ENCODE measurements around the gene MYO1E. TPM values are rescaled to one million over a fixed set of nuclear protein-coding genes. Genes with fewer than 3 reads are reported as not detected.

MYO1E gene
- total RNA-seq, 4 donors from 2014 or later: 245 to 380 (median 268) TPM

DNA sequence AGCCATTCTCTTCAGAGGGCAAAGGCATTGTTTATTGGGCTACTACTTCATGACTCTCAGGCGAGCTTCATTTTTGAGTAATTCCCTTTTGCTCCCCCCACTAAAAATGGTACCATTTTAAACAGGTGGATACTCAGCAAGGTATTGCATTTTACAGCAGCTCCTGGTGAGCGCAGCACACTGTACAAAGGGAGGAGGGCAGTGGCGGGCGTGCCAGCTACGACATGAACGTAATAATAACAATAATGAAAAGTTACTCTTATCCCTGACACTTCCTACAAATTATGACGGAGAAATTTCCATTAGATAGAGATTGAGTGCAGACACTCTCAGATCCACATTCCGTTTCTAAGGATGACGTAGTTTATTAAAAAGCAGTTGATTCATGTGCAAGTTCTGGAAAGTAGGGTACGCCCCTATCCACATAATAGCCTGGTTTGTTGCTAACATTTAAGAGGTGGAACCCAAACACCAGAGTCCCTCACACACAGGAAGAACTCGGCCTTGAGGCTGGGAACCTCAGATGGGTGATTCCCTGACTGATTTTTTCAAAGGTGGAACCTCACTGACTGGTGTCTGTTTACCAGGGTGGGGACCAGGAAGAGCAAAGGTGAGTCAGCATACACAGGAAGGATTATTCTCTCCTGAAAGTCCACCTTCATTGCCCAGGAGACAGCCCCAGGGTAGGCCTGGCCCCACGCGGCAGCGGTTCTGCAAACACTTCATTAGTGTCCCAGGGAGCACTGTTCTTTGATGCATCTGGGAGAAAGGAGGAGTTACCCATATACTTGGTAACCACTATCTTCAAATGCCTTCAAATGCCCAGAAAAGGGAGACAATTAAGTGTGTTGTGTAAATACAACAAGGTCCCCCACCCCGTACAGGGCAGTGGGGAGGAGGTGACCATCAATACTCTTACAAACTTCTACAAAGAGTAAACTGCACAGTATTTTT lies 96.2 kb downstream of the MYO1E start:
- peak in 2 of 3 donors; percentile 81 to 85 for DNase-seq
- peaks cover 0 to 52% (median 6%) of the 10 kb centered on the region in 4 donors for H3K4me1 ChIP-seq

DNA sequence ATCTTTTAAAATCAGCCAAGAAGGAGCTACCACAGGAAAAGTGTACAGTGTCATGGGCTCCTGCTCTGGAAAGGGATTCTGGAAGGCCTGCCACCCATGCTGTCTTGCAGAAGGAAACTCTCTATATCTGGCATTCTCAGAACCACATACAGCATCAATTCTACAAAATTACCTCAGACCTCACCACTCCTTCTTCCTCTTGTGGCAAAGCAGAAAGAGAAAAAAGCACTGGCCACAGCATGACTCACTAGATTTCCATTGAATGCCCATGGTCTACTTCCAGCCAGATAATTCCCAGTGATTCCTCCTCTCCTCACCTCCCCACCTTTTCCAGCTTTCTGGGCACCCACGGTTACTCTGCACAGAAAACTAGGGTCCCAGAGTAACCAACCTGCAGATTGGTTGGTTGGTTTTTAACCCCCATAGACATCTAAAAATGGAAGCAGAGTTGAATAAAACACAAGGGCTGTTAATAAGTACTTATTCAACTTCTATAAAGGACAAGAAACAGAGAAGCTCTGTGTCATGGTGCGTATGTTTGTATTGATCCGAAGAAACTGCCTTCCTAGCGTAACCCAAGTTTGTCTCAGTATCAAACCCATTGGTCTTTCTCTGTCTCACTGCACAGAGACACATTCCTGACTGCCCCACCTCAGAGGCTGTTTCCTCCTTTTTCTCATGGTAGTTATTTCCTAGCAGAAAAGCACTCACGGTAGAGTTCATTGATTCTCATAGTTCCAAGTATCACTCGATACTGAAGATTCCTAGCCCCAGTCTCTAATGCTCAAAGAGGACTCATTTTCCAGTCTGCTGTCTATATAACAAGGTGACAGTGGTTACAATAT lies 98.3 kb downstream of the MYO1E start:
- no peaks in the 10 kb centered on the region for H3K27me3 ChIP-seq
- H3K27ac ChIP-seq: peak overlapping the region in 3 of 4 donors; percentile 71 to 86 (median 85)
- DNase-seq: no peak
- no peaks in the 10 kb centered on the region for H3K9me3 ChIP-seq
- no peak overlapping the region for H3K4me3 ChIP-seq
- peaks cover 0 to 12% (median 0%) of the 10 kb centered on the region in 3 donors for H3K36me3 ChIP-seq
- peaks cover 0 to 52% (median 6%) of the 10 kb centered on the region in 4 donors for H3K4me1 ChIP-seq
- no peak for TF ChIP-seq POLR2A (IDR thresholded peaks at IDR 0.05)
- TF ChIP-seq, protein P1, sequence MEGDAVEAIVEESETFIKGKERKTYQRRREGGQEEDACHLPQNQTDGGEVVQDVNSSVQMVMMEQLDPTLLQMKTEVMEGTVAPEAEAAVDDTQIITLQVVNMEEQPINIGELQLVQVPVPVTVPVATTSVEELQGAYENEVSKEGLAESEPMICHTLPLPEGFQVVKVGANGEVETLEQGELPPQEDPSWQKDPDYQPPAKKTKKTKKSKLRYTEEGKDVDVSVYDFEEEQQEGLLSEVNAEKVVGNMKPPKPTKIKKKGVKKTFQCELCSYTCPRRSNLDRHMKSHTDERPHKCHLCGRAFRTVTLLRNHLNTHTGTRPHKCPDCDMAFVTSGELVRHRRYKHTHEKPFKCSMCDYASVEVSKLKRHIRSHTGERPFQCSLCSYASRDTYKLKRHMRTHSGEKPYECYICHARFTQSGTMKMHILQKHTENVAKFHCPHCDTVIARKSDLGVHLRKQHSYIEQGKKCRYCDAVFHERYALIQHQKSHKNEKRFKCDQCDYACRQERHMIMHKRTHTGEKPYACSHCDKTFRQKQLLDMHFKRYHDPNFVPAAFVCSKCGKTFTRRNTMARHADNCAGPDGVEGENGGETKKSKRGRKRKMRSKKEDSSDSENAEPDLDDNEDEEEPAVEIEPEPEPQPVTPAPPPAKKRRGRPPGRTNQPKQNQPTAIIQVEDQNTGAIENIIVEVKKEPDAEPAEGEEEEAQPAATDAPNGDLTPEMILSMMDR (IDR thresholded peaks at IDR 0.05): no peak

More for the DNA sequence above, 96.2 kb downstream of the MYO1E start:
- peak overlapping the region in 3 of 4 donors; percentile 71 to 86 (median 85) for H3K27ac ChIP-seq
- H3K4me3 ChIP-seq: no peak overlapping the region
- no peaks in the 10 kb centered on the region for H3K36me3 ChIP-seq
- TF ChIP-seq, protein P1 (IDR thresholded peaks at IDR 0.05): peak in 2 of 6 experiments; percentile 8 to 15
- peak in 1 of 2 donors; percentile 80 for TF ChIP-seq POLR2A (IDR thresholded peaks at IDR 0.05)
- no peaks in the 10 kb centered on the region for H3K9me3 ChIP-seq
- no peaks in the 10 kb centered on the region for H3K27me3 ChIP-seq

DNA sequence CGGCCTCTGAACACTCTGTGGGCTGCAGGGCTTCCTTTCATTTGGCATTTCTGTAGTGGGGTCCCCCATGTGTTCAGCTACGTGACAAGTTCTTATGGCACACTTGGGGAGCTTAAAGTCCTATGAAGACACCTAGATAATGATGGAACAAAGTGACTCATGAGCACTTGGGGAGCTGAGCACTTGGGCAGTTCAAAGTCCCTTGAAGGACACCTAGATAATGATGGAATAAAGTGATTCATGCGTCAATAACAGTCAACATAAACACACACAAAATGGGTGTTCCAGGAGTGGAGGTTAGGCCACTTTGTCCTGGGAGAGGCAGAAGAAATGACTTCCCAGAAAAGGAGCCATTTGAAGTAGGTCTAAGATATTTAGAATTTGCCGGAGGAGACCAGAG lies 99.4 kb downstream of the MYO1E start:
- Histone ChIP-seq H3K4me1 (peaks cover 0 to 50% (median 4%) of the 10 kb centered on the region in 4 donors), H3K9me3 (no peaks in the 10 kb centered on the region), H3K4me3 (peak overlapping the region in 1 of 4 donors; percentile 18), H3K36me3 (peaks cover 0 to 17% (median 0%) of the 10 kb centered on the region in 3 donors), H3K27me3 (no peaks in the 10 kb centered on the region), H3K27ac (peak overlapping the region in 3 of 4 donors; percentile 71 to 86 (median 85))
- DNase-seq: peak in 1 of 3 donors; percentile 78
- TF ChIP-seq, protein P1 (IDR thresholded peaks at IDR 0.05): no peak
- peak in 1 of 2 donors; percentile 68 for TF ChIP-seq POLR2A (IDR thresholded peaks at IDR 0.05)

DNA sequence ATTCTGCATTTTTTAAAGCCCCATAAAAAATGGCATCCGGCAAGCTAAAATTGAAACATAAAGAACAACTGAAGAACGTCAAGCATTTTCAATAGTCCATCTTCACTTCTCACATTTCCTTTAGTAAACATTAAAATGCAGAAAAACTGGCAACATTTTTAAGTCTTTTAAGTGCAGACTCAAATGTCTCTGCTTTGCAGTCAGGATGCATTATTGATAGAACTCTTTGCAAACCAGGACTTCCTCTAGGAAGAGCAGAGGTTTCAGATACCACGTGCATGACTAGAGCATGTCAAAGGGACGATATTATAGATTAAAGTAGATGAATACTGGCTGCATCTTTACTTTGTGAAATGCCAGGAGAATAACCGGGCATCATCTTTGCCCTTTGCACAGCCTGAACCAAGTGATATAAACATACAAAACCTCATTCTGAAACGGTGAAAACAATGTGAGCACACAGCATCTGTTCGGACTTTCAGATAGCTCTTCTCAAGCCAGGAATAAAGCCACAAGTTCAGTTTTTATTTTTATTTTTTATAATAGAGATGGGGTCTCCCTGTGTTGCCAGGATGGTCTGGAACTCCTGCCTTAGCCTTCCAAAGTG lies 101.0 kb downstream of the MYO1E start:
- Histone ChIP-seq H3K4me3 (no peak overlapping the region), H3K27me3 (no peaks in the 10 kb centered on the region), H3K27ac (peak overlapping the region in 2 of 4 donors; percentile 85 to 86), H3K4me1 (peaks cover 0 to 37% (median 4%) of the 10 kb centered on the region in 4 donors), H3K36me3 (peaks cover 0 to 17% (median 0%) of the 10 kb centered on the region in 3 donors), H3K9me3 (no peaks in the 10 kb centered on the region)
- no peak for TF ChIP-seq POLR2A (IDR thresholded peaks at IDR 0.05)
- TF ChIP-seq, protein P1 (IDR thresholded peaks at IDR 0.05): no peak
- DNase-seq: no peak
